Measurements from ENCODE around the gene ELOF1. TPM values are rescaled to one million over a fixed set of nuclear protein-coding genes. Genes with fewer than 3 reads are reported as not detected.
A peak's percentile ranks its signal among the peaks of the same experiment; 100 is the strongest.

Gene ELOF1
- total and polyA plus RNA-seq, 2 of the 13 experiments (the other 11 are each of a cell fraction or from before 2014, with no cell fraction given), result 14.5 to 43.2 TPM

DNA sequence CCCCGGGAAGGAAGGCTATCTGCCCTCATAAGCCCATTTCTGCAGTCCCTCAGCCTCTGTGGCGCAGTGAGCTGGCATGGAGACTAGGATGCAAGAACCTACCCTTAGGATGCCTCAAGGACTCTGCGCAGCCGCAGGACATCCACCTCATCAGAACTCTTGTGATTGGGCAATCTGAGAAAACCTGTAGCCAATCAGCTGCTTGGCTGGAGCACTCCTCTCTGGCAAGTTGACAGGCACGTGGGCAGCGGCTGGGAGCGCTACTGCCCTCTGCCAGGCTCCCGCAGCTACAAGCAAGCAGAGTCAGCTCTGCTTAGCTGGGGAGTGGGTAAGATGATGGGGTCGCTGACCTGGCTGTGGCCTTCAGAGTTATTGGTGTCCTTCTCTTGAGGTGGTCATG, 28.6 kb downstream of the ELOF1 start (continued):
- no peak for TF ChIP-seq U2AF1 (optimal IDR thresholded peaks at IDR 0.05; ENCODE audit: low read depth, low read length)
- no peak for TF ChIP-seq IRX3 (CRISPR knock-in tag; IDR thresholded peaks at IDR 0.05; ENCODE audit: borderline replicate concordance, low read depth)
- TF ChIP-seq ZNF232 (CRISPR knock-in tag; IDR thresholded peaks at IDR 0.05; ENCODE audit: borderline replicate concordance), result peak; percentile 50; the same call in 1 of the 2 replicates
- TF ChIP-seq CERS6 (CRISPR knock-in tag; IDR thresholded peaks at IDR 0.05), result no peak
- TF ChIP-seq MBNL3 (CRISPR knock-in tag; conservative IDR thresholded peaks at IDR 0.05), result no peak
- TF ChIP-seq PITX1 (CRISPR knock-in tag; IDR thresholded peaks at IDR 0.05), result peak; percentile 21; the same call in 1 of the 2 replicates
- TF ChIP-seq CAMTA2 (CRISPR knock-in tag; IDR thresholded peaks at IDR 0.05; ENCODE audit: borderline replicate concordance), result no peak
- TF ChIP-seq RCOR2 (CRISPR knock-in tag; IDR thresholded peaks at IDR 0.05), result peak; percentile 49; the same call in 1 of the 2 replicates
- no peak for TF ChIP-seq ZNF564 (CRISPR knock-in tag; IDR thresholded peaks at IDR 0.05)
- TF ChIP-seq EED (CRISPR knock-in tag; IDR thresholded peaks at IDR 0.05), result no peak
- TF ChIP-seq SRSF9 (IDR thresholded peaks at IDR 0.05; ENCODE audit: borderline replicate concordance, insufficient read depth, low read depth, low read length, poor library complexity, severe bottlenecking), result no peak
- no peak for TF ChIP-seq ZBTB7A (CRISPR knock-in tag; IDR thresholded peaks at IDR 0.05)
- TF ChIP-seq SPEN (CRISPR knock-in tag; IDR thresholded peaks at IDR 0.05; ENCODE audit: low read depth), result 0 out of 2 replicates have a peak, but pooled peaks have one; percentile 36
- TF ChIP-seq, protein P1, sequence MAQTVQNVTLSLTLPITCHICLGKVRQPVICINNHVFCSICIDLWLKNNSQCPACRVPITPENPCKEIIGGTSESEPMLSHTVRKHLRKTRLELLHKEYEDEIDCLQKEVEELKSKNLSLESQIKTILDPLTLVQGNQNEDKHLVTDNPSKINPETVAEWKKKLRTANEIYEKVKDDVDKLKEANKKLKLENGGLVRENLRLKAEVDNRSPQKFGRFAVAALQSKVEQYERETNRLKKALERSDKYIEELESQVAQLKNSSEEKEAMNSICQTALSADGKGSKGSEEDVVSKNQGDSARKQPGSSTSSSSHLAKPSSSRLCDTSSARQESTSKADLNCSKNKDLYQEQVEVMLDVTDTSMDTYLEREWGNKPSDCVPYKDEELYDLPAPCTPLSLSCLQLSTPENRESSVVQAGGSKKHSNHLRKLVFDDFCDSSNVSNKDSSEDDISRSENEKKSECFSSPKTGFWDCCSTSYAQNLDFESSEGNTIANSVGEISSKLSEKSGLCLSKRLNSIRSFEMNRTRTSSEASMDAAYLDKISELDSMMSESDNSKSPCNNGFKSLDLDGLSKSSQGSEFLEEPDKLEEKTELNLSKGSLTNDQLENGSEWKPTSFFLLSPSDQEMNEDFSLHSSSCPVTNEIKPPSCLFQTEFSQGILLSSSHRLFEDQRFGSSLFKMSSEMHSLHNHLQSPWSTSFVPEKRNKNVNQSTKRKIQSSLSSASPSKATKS (CRISPR knock-in tag; IDR thresholded peaks at IDR 0.05), result no peak
- TF ChIP-seq ZBTB38 (CRISPR knock-in tag; IDR thresholded peaks at IDR 0.05), result peak; percentile 47; the same call in 1 of the 2 replicates
- peak; percentile 23; the same call in 1 of the 2 replicates for TF ChIP-seq TBX2 (CRISPR knock-in tag; IDR thresholded peaks at IDR 0.05; ENCODE audit: borderline replicate concordance)
- TF ChIP-seq ZNF510 (CRISPR knock-in tag; IDR thresholded peaks at IDR 0.05; ENCODE audit: low read depth), result no peak
- no peak for TF ChIP-seq ZNF292 (CRISPR knock-in tag; IDR thresholded peaks at IDR 0.05; ENCODE audit: borderline replicate concordance, low read depth)
- TF ChIP-seq ZBTB4 (CRISPR knock-in tag; IDR thresholded peaks at IDR 0.05; ENCODE audit: borderline replicate concordance), result no peak
